ENCODE results near the gene P2RX4.
"Not testable (repeated sequence)": the region's sequence is repeated elsewhere in the genome, so short reads cannot be mapped to it uniquely, and the experiment has no call there.

The P2RX4 gene

DNA sequence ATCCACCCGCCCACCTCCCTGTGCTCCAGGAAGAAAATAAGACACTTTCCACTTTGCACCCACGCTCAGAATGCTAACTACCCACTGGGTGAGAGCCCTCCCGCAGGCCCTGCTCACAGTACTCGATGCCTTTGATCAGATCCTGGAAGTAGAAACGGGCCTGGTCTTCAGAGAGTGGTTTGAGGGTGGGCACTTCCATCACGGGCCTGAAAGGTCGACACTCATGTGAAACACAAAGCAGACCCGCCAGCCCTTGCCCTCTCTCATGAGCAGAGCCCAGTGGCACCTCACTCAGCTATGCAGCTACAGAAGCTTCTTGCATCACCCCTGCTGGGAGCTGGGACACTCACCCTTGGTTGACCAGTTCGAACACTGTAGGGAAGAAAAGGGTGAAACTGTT lies 45.5 kb downstream of the P2RX4 start:
- H3K36me3 ChIP-seq (ENCODE audit: control insufficient read depth, low read length) = peaks cover 51% of the 10 kb centered on the region
- no peaks in the 10 kb centered on the region for H3K9me3 ChIP-seq (ENCODE audit: control insufficient read depth, insufficient read depth, low read length)
- no peaks in the 10 kb centered on the region for H4K20me1 ChIP-seq (ENCODE audit: control insufficient read depth, insufficient read depth, low read depth, low read length)

DNA sequence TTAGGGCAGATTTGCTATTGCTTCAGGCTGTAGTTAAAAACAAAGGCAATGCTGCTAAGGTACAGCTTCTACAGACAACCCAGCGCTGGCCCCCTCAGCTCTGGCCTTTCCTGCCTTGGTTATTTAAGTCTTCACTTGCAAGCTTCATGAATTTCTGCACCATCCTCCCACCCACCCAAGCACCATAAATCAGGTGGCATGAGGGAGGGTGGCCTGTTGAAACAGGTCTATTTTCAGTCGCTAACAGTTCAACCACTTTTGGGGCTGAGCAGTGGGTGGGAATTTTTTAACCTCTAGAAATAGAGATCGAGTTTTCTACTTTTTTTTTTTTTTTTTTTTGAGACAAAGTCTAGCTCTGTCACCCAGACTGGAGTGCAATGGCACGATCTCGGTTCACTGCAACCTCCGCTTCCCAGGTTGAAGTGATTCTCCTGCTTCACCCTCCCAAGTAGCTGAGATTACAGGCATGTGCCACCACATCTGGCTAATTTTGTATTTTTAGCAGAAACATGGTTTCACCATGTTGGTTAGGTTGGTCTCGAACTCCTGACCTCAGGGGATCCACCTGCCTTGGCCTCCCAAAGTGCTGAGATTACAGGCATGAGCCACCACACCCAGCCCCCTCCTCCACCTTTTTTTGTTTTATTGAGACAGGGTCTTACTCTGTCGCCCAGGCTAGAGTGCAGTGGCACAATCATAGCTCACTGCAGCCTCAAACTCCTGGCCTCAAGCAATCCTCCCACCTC lies 47.9 kb downstream of the P2RX4 start:
- not testable (repeated sequence) for H3K27ac ChIP-seq (ENCODE audit: low read depth, low read length); H3K9me2 ChIP-seq (replicated peaks; ENCODE audit: control insufficient read depth, low read length); H3K4me2 ChIP-seq (ENCODE audit: low read length); H3K27me3 ChIP-seq (ENCODE audit: control insufficient read depth, low read length); H3K4me1 ChIP-seq (ENCODE audit: control insufficient read depth, low read length); H4K20me1 ChIP-seq (ENCODE audit: control insufficient read depth, insufficient read depth, low read depth, low read length); H3K9me3 ChIP-seq (ENCODE audit: control insufficient read depth, insufficient read depth, low read length); H3K79me2 ChIP-seq (ENCODE audit: control insufficient read depth, low read length); H3K4me3 ChIP-seq (ENCODE audit: low read length); H3F3A ChIP-seq (ENCODE audit: control insufficient read depth, insufficient read depth)
- peaks cover 40% of the 10 kb centered on the region for H3K36me3 ChIP-seq (ENCODE audit: control insufficient read depth, low read length)

More for the DNA sequence above, 45.5 kb downstream of the P2RX4 start:
- no peaks in the 10 kb centered on the region for H3K79me2 ChIP-seq (ENCODE audit: control insufficient read depth, low read length)
- H3K4me1 ChIP-seq (ENCODE audit: control insufficient read depth, low read length) = no peaks in the 10 kb centered on the region
- H3K9me2 ChIP-seq (replicated peaks; ENCODE audit: control insufficient read depth, low read length) = no peaks in the 10 kb centered on the region
- no peaks in the 10 kb centered on the region for H3F3A ChIP-seq (ENCODE audit: control insufficient read depth, insufficient read depth)
- no peak overlapping the region for H3K4me3 ChIP-seq (ENCODE audit: low read length)
- H3K4me2 ChIP-seq (ENCODE audit: low read length) = no peak overlapping the region
- no peaks in the 10 kb centered on the region for H3K27me3 ChIP-seq (ENCODE audit: control insufficient read depth, low read length)
- no peak overlapping the region for H3K27ac ChIP-seq (ENCODE audit: low read depth, low read length)
- TF ChIP-seq, protein P1, sequence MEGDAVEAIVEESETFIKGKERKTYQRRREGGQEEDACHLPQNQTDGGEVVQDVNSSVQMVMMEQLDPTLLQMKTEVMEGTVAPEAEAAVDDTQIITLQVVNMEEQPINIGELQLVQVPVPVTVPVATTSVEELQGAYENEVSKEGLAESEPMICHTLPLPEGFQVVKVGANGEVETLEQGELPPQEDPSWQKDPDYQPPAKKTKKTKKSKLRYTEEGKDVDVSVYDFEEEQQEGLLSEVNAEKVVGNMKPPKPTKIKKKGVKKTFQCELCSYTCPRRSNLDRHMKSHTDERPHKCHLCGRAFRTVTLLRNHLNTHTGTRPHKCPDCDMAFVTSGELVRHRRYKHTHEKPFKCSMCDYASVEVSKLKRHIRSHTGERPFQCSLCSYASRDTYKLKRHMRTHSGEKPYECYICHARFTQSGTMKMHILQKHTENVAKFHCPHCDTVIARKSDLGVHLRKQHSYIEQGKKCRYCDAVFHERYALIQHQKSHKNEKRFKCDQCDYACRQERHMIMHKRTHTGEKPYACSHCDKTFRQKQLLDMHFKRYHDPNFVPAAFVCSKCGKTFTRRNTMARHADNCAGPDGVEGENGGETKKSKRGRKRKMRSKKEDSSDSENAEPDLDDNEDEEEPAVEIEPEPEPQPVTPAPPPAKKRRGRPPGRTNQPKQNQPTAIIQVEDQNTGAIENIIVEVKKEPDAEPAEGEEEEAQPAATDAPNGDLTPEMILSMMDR (IDR thresholded peaks at IDR 0.05; ENCODE audit: low read depth, low read length, poor library complexity, severe bottlenecking) = no peak
- no peak for TF ChIP-seq EZH2phosphoT487 (IDR thresholded peaks at IDR 0.05; ENCODE audit: borderline replicate concordance, low read length)

DNA sequence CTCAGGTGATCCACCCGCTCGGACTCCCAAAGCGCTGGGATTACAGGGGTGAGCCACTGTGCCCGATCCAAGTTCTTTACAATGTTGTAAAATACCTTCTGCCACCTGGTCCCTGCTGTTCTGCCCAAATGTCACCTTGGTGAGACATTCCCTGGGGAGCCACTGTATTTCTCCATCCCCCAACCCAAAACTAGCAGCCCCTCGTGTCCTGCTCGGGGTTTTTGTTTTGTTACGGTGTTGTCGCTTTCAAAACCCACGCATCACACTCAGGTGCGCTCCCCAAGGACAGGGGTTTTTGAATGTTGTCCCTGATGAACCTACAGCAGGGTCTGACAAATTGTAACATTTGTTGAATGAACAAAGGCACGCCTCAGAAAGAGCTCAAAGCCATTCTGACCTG lies 49.1 kb downstream of the P2RX4 start:
- H3K27ac ChIP-seq (ENCODE audit: low read depth, low read length) = no peak overlapping the region
- no peak overlapping the region for H3K4me2 ChIP-seq (ENCODE audit: low read length)

DNA sequence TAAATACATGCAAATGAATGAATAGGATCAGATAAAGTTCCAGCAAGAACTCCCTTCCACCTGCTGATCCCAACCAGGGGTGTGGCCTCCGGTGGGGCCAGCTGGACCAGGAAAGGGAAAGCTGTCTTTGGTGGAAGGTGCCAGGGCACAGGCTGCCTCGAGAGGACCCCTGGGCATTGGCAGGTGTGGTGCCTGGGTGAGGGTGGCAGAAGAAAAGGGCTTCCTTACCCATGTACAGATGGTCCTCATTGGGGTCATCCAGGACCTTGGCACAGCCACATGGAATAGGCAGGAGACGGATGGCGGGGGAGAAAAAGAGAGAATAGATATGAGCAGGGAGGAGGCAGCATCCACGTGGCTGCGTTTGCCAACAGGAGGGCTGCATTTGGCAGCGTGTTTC lies 50.2 kb downstream of the P2RX4 start:
- H3K36me3 ChIP-seq (ENCODE audit: control insufficient read depth, low read length) = peaks cover 26% of the 10 kb centered on the region
- H4K20me1 ChIP-seq (ENCODE audit: control insufficient read depth, insufficient read depth, low read depth, low read length) = no peaks in the 10 kb centered on the region
- no peak overlapping the region for H3K4me3 ChIP-seq (ENCODE audit: low read length)
- no peak overlapping the region for H3K4me2 ChIP-seq (ENCODE audit: low read length)
- no peaks in the 10 kb centered on the region for H3K9me2 ChIP-seq (replicated peaks; ENCODE audit: control insufficient read depth, low read length)
- no peaks in the 10 kb centered on the region for H3K79me2 ChIP-seq (ENCODE audit: control insufficient read depth, low read length)
- H3K27ac ChIP-seq (ENCODE audit: low read depth, low read length) = no peak overlapping the region
- H3K9me3 ChIP-seq (ENCODE audit: control insufficient read depth, insufficient read depth, low read length) = no peaks in the 10 kb centered on the region
- no peaks in the 10 kb centered on the region for H3F3A ChIP-seq (ENCODE audit: control insufficient read depth, insufficient read depth)
- H3K4me1 ChIP-seq (ENCODE audit: control insufficient read depth, low read length) = no peaks in the 10 kb centered on the region
- TF ChIP-seq, protein P1 (IDR thresholded peaks at IDR 0.05; ENCODE audit: low read depth, low read length, poor library complexity, severe bottlenecking) = no peak
- TF ChIP-seq EZH2phosphoT487 (IDR thresholded peaks at IDR 0.05; ENCODE audit: borderline replicate concordance, low read length) = no peak
- no peaks in the 10 kb centered on the region for H3K27me3 ChIP-seq (ENCODE audit: control insufficient read depth, low read length)

More for the DNA sequence above, 49.1 kb downstream of the P2RX4 start:
- H3K4me1 ChIP-seq (ENCODE audit: control insufficient read depth, low read length) = no peaks in the 10 kb centered on the region
- H4K20me1 ChIP-seq (ENCODE audit: control insufficient read depth, insufficient read depth, low read depth, low read length) = no peaks in the 10 kb centered on the region
- H3K79me2 ChIP-seq (ENCODE audit: control insufficient read depth, low read length) = no peaks in the 10 kb centered on the region
- H3F3A ChIP-seq (ENCODE audit: control insufficient read depth, insufficient read depth) = no peaks in the 10 kb centered on the region
- no peaks in the 10 kb centered on the region for H3K27me3 ChIP-seq (ENCODE audit: control insufficient read depth, low read length)
- H3K9me3 ChIP-seq (ENCODE audit: control insufficient read depth, insufficient read depth, low read length) = no peaks in the 10 kb centered on the region
- H3K4me3 ChIP-seq (ENCODE audit: low read length) = no peak overlapping the region
- no peaks in the 10 kb centered on the region for H3K9me2 ChIP-seq (replicated peaks; ENCODE audit: control insufficient read depth, low read length)
- peaks cover 33% of the 10 kb centered on the region for H3K36me3 ChIP-seq (ENCODE audit: control insufficient read depth, low read length)
- no peak for TF ChIP-seq EZH2phosphoT487 (IDR thresholded peaks at IDR 0.05; ENCODE audit: borderline replicate concordance, low read length)
- TF ChIP-seq, protein P1 (IDR thresholded peaks at IDR 0.05; ENCODE audit: low read depth, low read length, poor library complexity, severe bottlenecking) = no peak
